ENCODE data around the gene HCFC2. TPM values are rescaled to one million over a fixed set of nuclear protein-coding genes. Genes with fewer than 3 reads are reported as not detected.

Gene HCFC2
- polyA plus RNA-seq, 1 of the 3 experiments (the other 2 are of a cell fraction): 5.2 TPM

- no peak for TF ChIP-seq EZH2phosphoT487 (IDR thresholded peaks at IDR 0.05; ENCODE audit: borderline replicate concordance, low read depth)
- no peak for TF ChIP-seq TAF1 (IDR thresholded peaks at IDR 0.05; ENCODE audit: borderline replicate concordance, low read depth, low read length)
- TF ChIP-seq YY1 (IDR thresholded peaks at IDR 0.05; ENCODE audit: low read depth): no peak
- TF ChIP-seq SMC3 (IDR thresholded peaks at IDR 0.05; ENCODE audit: low read depth, low read length): no peak
- no peak for TF ChIP-seq RCOR1 (IDR thresholded peaks at IDR 0.05; ENCODE audit: low read length)
- no peak for TF ChIP-seq EP300 (IDR thresholded peaks at IDR 0.05; ENCODE audit: borderline replicate concordance in 1 of 2, low read depth in 1 of 2, low read length in 1 of 2)
Measured at GRCh38 chr12:104094284-104094683, 30.0 kb downstream of the HCFC2 start (continued).

- 83% methylated on average over 1 of the region's 1 CpG for WGBS (ENCODE audit: low lambda C conversion rate)
- ChIA-PET CTCF (no interaction called here), POLR2A (no interaction called here)
- H3K4me2 ChIP-seq: no peak overlapping the region
- no peak for DNase-seq
- H3K4me3 ChIP-seq (ENCODE audit: low read depth in 2 of 2, low read length in 1 of 2): no peak overlapping the region
- no peak overlapping the region for H3K9ac ChIP-seq
- no peaks in the 10 kb centered on the region for H3K27me3 ChIP-seq (ENCODE audit: insufficient read depth)
- H3K4me1 ChIP-seq (ENCODE audit: control insufficient read depth in 1 of 2, insufficient read depth in 2 of 2, low read depth in 1 of 2, low read length in 1 of 2): no peaks in the 10 kb centered on the region
- H4K20me1 ChIP-seq (ENCODE audit: insufficient read depth): no peaks in the 10 kb centered on the region
- H3K36me3 ChIP-seq (replicated peaks in 1 of 2; ENCODE audit: control insufficient read depth in 1 of 2, insufficient read depth in 2 of 2, low read length in 1 of 2): peaks cover 61 to 78% of the 10 kb centered on the region in 2 experiments
- TF ChIP-seq MXI1 (IDR thresholded peaks at IDR 0.05; ENCODE audit: low read depth, low read length): no peak
- TF ChIP-seq FOXJ3 (CRISPR knock-in tag; IDR thresholded peaks at IDR 0.05): no peak
- TF ChIP-seq TAF1 (IDR thresholded peaks at IDR 0.05; ENCODE audit: borderline replicate concordance, low read depth, low read length): no peak
- no peak for TF ChIP-seq EP300 (IDR thresholded peaks at IDR 0.05; ENCODE audit: borderline replicate concordance in 1 of 2, low read depth in 1 of 2, low read length in 1 of 2)
- TF ChIP-seq REST (IDR thresholded peaks at IDR 0.05; ENCODE audit: low read depth, low read length): no peak
- TF ChIP-seq RCOR1 (IDR thresholded peaks at IDR 0.05; ENCODE audit: low read length): no peak
- no peak for TF ChIP-seq RXRA (IDR thresholded peaks at IDR 0.05; ENCODE audit: borderline replicate concordance, low read depth)
- no peak for TF ChIP-seq GABPA (IDR thresholded peaks at IDR 0.05; ENCODE audit: low read depth)
- no peak for TF ChIP-seq CHD2 (IDR thresholded peaks at IDR 0.05; ENCODE audit: low read length, partially characterized antibody)
- TF ChIP-seq RFX5 (IDR thresholded peaks at IDR 0.05; ENCODE audit: low read length): no peak
- no peak for TF ChIP-seq ELF1 (IDR thresholded peaks at IDR 0.05)
- TF ChIP-seq EZH2phosphoT487 (IDR thresholded peaks at IDR 0.05; ENCODE audit: borderline replicate concordance, low read depth): no peak
- TF ChIP-seq GATA2 (CRISPR knock-in tag; IDR thresholded peaks at IDR 0.05): no peak
- TF ChIP-seq IRF3 (IDR thresholded peaks at IDR 0.05; ENCODE audit: low read depth, low read length): no peak
- TF ChIP-seq FOXM1 (IDR thresholded peaks at IDR 0.05; ENCODE audit: low read depth): no peak
- no peak for TF ChIP-seq MEF2A (IDR thresholded peaks at IDR 0.05; ENCODE audit: borderline replicate concordance, low read depth)
- no peak overlapping the region for H3K27ac ChIP-seq (ENCODE audit: low read depth in 2 of 2, low read length in 1 of 2)
- no peaks in the 10 kb centered on the region for H3K9me3 ChIP-seq
- no peak overlapping the region for H2AFZ ChIP-seq (ENCODE audit: low read depth)
- no peaks in the 10 kb centered on the region for H3F3A ChIP-seq (replicated peaks; ENCODE audit: insufficient read depth)
- no peaks in the 10 kb centered on the region for H3K79me2 ChIP-seq (ENCODE audit: insufficient read depth)
- H3K9me2 ChIP-seq: no peaks in the 10 kb centered on the region
Measured at GRCh38 chr12:104095289-104095688, 31.0 kb downstream of the HCFC2 start.
